Stimulated activated naive CD4-positive, alpha-beta T cell treated with Interleukin-2 at 50 U/mL for 16 hours (primary cell): ENCODE data around the gene KRTAP5-7.
"Not testable (repeated sequence)": the region's sequence is repeated elsewhere in the genome, so short reads cannot be mapped to it uniquely, and the experiment has no call there.

Experiments used
- DNase-seq: peaks from one replicate; lab custom pipeline; 2025; lab: John Stamatoyannopoulos, UW

Gene KRTAP5-7

DNA sequence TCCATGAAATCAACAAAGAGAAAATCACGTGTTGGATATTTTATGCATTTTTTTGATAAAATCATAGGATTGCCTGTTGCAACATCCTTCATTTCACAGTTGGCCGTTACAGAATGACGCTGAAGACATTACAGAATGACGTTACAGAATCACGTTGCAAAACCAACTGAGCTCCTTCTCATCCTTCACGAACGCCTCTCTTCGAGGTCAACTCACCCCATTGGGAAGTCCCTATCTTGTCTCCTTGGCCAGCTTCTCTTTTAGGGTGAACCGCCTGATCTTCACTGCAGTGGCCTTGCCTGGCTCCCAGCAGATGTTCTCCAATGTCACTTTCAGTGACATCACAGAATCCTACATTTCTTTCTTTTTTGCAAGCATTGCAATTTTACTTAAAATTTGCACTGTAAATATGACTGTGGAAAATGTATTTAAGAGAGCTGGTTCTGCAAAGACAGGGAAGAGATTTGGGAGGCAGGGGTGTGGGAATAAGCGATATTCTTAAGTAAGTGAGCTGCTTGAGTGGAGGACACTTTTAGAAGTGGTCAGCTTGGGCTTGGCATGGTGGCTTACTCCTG, 5.1 kb downstream of the KRTAP5-7 start:
- no peak for DNase-seq

DNA sequence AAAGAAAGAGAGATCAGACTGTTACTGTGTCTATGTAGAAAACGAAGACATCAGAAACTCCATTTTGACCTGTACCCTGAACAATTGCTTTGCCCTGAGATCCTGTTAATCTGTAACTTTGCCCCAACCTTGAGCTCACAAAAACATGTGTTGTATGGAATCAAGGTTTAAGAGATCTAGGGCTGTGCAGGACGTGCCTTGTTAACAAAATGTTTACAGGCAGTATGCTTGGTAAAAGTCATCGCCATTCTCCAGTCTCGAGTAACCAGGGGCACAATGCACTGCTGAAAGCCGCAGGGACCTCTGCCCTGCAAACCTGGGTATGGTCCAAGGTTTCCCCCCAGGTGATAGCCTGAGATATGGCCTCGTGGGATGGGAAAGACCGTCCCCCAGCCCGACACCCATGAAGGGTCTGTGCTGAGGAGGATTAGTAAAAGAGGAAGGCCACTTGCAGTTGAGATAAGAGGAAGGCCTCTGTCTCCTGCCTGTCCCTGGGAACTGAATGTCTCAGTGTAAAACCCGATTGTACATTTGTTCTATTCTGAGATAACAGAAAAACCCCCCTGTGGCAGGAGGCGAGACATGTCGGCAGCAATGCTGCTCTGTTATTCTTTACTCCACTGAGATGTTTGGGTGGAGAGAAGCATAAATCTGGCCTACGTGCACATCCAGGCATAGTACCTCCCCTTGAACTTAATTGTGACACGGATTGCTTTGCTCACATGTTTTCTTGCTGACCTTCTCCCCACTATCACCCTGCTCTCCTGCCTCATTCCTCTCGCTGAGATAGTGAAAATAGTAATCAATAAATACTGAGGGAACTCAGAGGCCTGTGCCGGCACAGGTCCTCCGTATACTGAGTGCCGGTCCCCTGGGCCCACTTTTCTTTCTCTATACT, 7.9 kb downstream of the KRTAP5-7 start:
- DNase-seq = not testable (repeated sequence)

DNA sequence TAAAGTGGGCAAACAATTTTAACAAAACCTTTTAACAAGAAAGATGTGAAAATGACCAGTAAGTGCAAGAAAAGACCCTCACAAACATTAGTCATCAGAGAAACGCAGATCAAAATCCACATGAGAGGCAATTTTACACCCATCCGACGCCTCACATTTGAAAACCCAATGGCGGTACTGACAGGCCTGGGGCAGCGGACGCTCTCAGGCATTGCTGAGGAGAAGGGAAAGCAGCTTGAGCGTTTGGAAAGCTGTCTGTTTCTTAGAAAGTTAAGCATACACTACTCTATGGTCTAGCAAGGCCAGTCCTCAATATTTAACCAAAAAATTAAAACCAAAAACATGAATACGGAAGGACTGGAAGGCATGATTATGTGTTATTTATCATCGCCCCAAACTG, 8.8 kb downstream of the KRTAP5-7 start:
- no peak for DNase-seq

DNA sequence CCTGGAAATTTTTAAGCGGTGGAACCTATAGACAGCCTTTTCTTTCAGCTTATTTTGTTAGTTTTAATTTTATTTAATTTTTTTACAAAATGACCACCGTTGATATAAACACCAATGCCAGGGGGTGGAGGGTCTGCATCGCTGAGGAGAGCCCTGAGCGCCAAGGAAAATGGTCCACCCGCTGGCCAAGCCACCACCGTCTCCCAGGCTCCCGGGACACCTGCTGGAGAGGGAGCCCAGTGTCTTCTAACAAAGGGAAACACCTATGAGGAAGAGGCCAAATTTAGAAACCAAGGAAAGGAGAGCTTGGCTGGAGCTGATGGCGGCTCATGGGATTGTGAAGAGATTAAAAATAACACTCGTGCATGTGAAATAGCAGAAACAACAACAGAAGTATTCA, 10.5 kb downstream of the KRTAP5-7 start:
- no peak for DNase-seq

DNA sequence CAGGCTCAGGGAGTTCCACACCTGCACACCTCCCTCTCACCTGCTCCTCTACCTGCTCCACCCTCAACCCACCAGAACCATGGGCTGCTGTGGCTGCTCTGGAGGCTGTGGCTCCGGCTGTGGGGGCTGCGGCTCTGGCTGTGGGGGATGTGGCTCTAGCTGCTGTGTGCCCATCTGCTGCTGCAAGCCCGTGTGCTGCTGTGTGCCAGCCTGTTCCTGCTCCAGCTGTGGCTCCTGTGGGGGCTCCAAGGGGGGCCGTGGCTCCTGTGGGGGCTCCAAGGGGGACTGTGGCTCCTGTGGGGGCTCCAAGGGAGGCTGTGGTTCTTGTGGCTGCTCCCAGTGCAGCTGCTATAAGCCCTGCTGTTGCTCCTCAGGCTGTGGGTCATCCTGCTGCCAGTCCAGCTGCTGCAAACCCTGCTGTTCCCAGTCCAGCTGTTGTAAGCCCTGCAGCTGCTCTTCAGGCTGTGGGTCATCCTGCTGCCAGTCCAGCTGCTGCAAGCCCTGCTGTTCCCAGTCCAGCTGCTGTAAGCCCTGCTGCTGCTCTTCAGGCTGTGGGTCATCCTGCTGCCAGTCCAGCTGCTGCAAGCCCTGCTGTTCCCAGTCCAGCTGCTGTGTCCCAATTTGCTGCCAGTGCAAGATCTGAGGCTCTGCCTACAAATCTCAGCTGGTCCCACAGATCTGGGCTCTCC, 11.1 kb downstream of the KRTAP5-7 start, which contains the start of gene KRTAP5-8:
Gene KRTAP5-8, plus strand, starts transcription at position 49 of the 689 bp plus-strand sequence. Its CDS starts 31 bp downstream, at position 80.
- not testable (repeated sequence) for DNase-seq

DNA sequence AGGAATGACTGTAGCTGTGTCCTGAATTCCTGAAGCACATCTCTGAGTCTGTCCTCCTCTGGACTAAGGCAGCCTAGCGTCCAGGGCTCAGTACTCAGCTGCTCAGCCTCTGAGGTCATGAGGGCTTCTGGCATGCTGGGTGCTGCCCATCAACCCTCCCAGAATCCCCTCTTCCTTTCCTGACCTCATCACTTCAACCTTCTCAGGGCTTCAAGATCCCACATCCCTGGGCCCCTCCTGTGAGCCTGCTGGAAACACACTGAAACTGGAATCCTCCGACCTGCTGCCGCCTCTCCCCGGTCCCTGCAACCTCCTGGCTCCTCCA, 11.6 kb downstream of the KRTAP5-7 start:
- no peak for DNase-seq

DNA sequence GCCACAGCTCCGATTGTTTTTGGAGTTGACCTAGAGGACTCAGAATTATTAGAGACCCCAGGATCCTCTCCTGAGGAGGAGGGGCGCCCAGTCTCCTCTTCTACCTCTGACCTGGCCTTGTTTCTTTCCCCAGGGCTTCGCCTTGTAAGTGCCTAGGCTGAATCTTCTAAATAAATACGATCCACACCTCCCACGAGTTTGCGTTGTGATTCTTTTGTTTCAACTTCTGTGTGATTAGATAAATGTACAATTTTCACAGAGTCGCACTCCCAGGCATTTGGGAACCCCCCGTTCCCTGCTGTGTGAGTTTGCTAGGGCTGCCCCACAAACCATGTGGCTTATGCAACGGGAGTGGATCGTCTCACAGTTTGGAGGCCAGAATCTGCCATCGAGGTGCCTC, 11.9 kb downstream of the KRTAP5-7 start:
- DNase-seq = no peak

DNA sequence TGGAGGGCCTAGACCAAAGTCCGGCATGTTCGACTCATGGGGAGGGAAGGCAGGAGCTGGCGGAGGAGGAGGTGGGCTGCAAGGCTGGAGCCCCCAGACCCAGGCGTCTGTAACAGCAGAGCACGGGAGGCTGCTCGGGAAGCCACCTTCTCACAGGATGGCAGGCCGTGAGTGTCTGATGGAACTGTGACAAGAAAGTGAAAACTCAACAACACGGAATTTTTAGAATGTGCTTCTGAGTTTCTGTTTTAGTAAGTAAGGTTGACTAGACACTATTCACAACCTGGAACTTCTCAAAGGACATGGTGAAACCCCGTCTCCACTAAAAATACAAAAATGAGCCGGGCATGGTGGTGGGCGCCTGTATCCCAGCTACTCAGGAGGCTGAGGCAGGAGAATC, 12.9 kb downstream of the KRTAP5-7 start:
- not testable (repeated sequence) for DNase-seq

DNA sequence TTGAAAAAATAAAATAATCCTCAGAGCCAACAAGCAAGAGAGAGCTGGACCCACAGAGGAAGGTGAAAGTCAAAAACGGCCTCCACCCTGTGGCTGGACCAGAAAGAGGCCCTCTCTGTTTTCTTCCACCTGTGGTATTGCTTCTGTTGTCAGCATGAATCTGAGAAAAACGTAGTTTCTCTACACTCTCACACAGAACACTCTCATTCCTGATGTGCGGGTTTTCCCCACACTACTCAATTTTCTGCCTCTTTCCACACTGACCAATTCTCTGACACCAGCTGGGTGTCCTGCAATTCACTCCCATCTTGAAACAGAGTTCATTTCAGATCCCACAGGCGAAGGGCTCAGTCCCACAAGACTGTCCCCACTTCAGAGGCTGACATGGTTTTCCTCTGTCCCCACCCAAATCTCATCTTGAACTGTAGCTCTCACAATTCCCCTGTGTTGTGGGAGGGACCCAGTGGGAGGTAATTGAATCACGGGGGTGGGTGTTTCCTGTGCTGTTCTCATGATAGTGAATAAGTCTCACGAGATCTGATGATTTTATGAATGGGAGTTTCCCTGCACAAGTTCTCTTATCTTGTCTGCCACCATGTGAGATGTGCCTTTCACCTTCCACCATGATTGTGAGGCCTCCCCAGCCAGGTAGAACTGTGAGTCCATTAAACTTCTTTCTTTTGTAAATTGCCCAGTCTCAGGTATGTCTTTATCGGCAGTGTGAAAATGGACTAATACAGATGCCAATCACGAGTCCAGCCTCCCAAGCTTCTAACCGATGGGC, 13.6 kb downstream of the KRTAP5-7 start:
- not testable (repeated sequence) for DNase-seq

DNA sequence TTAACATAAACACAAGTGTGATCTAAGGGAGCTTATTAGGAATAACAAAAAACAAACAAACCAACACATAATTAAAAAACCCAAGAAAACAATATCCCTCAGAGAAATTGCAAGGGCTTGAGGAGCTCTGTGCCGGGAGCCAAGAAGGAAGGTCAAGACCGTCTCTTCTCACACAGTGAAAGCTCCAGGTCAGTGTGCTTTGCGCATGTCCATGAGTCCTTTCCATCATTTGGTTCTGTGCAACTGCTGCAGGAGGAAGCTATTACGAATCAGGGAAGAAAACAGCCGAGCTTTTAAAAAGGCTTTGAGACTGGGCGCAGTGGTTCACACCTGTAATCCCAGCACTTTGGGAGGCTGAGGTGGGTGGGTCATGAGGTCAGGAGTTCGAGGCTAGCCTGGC, 15.3 kb downstream of the KRTAP5-7 start:
- no peak for DNase-seq

DNA sequence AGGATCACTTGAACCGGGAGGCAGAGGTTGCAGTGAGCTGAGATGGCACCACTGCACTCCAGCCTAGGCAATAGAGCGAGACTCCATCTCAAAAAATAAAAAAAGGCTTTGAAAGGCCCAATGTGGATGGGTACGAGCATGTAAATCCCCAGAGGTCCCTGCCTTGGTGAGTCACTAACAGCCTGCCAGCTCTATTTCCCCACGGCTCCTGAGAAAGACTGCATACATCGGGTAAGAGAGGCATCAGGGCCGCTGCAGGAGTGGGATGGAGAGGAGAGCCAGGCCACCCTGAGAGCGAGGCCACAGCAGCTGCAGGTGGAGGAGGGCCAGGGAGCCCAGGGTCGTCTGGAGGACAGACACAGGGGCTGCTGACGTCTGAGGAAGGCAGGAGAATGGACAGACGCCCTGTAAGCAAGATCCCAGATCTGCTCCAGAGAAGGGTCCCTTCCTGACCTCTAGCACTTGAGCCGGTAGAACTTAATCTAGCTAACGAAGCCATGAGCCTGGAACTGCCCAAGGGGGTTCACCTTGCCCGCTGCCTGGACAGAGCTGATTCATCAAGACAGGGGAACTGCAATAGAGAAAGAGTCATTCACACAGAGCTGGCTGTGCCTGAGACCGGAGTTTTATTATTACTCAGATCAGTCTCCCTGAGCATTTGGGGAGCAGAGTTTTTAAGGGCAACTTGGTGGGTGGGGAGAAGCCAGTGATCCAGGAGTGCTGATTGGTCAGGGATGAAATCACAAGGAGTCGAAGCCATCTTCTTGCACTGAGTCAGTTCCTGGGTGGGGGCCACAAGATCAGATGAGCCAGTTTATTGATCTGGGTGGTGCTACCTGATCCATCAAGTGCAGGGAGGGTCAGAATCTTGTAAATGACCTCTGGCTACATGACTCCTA, 16.1 kb downstream of the KRTAP5-7 start:
- no peak for DNase-seq

DNA sequence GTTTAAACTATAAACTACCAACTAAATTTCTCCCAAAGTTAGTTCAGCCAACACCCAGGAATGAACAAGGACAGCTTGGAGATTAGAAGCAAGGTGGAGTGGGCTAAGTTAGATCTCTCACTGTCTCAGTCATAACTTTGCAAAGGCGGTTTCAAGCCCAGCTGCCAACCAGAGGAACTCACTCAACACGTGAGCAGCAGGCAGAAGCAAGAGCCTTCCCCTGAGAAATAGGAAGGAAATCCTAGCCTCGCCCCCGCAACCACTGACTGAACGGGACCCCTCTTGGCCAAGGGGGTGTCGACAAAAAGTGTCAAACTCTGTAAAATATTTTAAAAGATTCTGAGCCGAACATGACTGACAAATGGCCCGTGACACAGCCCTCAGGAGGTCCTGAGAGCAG, 16.8 kb downstream of the KRTAP5-7 start:
- no peak for DNase-seq

DNA sequence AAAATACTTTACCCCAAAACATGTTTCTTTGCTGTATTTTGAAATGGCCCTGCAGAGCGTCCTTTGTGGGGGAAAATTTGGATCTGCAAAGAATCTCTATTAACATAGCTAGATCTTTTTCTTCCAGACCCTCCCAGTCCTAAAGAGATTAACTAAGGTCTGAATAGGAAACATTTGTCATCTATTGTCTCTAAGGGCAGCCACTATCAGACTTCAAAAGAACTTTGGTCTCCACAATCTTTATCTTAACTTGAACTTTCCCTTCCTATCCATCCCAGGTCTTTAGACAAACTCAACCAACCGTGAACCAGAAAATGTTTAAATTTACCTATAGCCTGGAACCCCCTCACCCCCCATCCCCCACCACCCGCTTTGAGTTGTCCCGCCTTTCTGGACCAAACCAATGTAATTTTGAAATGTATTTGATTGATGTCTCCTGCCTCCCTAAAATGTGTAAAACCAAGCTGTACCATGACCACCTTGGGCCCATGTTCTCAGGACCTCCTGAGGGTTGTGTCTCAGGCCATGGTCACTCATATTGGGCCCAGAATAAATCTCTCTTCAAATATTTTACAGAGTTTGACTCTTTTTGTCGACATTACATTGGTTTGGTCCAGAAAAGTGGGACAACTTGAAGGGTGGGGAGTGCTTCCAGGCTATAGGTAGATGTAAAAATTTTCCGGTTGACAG, 17.6 kb downstream of the KRTAP5-7 start:
- DNase-seq = no peak

DNA sequence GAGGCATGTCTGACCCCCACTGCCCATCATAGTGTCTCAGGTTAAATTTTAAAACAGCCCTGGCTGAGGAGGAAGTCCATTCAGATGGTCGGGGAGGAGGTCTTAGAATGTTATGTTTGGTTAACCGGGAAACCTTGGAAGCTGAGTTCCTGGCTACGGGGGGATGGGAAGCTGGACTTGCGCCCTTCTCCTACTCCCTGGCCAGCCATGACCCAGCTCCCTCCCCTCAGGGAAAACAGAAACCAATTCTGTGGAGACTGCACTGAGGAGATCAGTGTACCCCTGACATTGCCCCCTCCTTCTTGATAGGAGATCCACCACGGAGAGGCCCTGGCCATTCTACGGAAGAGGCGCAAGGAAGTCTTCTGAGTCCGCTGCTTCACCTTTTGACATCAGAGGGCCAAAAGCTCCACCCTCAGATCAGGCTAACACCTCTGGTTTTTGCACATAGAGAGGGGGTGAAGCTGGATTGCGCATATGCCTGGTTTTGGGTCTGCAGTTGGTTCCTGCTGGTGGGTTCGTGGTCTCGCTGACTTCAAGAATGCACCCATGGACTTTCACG, 18.4 kb downstream of the KRTAP5-7 start:
- DNase-seq = no peak

DNA sequence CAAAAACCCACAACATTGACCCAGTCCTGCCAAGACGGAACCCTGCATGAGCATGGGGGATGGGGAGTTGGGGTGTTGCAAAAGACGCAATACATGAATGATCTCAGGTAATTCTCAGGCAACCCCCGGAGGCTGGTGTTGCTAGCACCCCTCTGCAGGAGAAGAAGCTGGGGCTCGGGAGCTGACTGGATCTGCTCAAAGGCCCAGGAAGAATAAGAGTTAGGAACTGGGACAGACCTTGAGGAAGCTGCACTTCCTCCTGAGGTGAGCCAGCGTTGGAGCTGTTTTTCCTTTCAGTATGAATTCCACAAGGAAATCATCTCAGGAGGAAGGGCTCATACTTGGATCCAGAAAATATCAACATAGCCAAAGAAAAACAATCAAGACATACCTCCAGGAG, 21.1 kb downstream of the KRTAP5-7 start, which contains the start of gene KRTAP5-9:
Gene KRTAP5-9, plus strand, starts transcription at position 301 of the 400 bp plus-strand sequence. CDS start 238 bp downstream, outside the sequence.
- DNase-seq = no peak

DNA sequence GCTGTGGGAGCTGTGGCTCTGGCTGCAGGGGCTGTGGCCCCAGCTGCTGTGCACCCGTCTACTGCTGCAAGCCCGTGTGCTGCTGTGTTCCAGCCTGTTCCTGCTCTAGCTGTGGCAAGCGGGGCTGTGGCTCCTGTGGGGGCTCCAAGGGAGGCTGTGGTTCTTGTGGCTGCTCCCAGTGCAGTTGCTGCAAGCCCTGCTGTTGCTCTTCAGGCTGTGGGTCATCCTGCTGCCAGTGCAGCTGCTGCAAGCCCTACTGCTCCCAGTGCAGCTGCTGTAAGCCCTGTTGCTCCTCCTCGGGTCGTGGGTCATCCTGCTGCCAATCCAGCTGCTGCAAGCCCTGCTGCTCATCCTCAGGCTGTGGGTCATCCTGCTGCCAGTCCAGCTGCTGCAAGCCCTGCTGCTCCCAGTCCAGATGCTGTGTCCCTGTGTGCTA, 21.7 kb downstream of the KRTAP5-7 start:
- no peak for DNase-seq

DNA sequence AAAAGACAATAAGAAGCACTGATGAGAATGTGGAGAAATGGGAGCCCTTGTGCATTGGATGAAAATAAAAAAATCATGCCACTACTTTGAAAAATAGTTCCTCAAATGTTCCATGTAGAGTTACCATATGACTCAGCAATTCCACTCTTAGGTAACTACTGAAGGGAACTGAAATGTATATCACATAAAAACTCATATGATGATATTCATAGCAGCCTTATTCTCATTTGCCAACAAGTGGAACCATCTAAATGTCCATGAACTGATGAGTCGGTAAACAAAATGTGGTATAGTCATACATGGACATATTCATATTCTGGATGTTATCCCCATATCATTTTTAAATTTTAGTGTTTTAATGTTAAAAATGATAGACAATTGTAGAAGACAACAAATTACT, 24.6 kb downstream of the KRTAP5-7 start:
- no peak for DNase-seq

DNA sequence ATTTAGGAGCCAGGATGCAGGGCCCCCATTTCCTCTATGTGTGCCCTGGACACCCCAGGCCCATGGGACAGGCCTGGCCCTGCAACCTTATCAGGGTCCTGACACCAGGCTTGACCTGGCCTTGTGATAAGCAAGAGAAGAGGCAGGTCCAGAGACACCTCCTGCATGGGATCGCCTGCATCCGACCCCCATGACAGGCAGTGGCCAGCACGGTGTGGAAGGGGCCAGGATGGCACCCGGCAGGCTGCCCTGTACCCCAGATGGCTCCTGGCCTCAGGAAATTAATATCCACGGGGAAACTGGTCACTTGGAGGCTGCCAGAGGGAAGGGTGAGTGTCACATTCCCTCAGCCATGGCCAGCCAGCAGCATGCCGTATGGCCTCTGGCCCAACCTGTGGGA, 27.9 kb downstream of the KRTAP5-7 start:
- DNase-seq = no peak

DNA sequence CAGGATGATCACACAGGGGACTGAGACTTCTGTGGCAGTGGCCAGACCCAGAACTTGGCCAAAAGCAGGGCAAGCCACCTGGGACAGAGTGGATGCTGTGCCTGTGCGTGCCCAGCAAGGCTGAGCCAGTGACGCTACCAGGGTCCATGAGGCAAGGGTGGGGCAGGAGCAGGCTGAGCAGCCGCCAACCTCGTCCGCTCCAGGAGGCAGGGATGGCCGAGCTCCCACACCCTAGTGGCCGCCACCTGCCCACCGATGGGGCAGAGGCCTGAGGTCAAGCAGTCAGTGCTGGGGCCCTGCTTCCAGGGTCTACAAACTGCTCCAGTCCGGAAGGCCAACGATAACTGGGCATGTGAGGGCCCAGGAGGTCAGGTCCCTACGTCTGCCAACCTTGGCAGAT, 28.4 kb downstream of the KRTAP5-7 start:
- no peak for DNase-seq

DNA sequence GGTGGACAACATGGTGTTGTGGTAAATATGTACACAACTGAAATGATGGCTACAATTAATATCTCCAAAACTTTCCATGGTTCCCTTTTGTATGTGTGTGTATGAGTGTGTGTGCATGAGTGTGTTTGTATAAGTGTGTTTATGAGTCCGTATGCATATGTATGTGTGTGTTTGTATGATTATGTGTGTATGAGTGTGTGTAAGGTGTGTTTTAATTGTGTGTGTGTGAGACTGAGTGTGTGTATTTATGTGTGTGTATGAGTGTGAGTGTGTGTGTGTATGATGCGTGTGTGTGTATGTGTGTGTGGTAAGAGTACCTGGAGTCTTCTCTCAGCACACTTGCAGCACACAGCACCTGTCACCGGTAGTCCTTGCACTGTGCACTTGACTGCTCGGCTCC, 29.0 kb downstream of the KRTAP5-7 start:
- no peak for DNase-seq
